HG02970 (cell line): ENCODE results near the gene FMN1.

Source experiments
- ATAC-seq: cut with Tn5 transposase; IDR thresholded peaks from one replicate; pipeline ENCODE4 v1.9.1; 2021; ENCODE audit warnings: mild to moderate bottlenecking, moderate library complexity, moderate number of reproducible peaks; ENCODE audit not compliant: unreplicated experiment, low FRiP score

Gene FMN1

DNA sequence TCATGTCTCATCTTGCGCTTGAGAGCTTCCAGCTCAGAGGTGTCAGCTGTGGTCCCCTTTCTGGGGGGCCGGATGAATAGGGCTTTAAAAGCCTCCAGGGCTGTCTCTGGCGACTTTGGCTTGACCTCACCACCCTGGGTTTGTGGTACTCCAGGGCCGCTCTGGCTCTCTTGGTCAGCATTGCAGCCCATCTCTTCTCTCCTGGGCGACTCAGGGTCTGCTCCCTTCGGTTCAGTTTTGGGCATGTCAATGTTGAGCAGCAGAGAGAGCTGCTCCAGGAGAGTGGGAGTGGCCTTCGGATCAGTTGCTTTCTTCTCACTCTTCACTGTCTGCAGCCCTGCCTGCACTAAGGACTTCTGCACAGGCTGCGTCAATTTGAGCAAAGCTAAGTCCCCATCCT, 127.9 kb downstream of the FMN1 start:
- no peak for ATAC-seq

GRCh38 chr15:33064878-33065277, 129.6 kb downstream of the FMN1 start:
- no peak for ATAC-seq

- ATAC-seq: no peak
Measured at GRCh38 chr15:33059184-33059583, 135.3 kb downstream of the FMN1 start.

- ATAC-seq: no peak
Measured at GRCh38 chr15:33057845-33058244, 136.7 kb downstream of the FMN1 start.

GRCh38 chr15:33055962-33056361, 138.6 kb downstream of the FMN1 start:
- ATAC-seq: no peak

GRCh38 chr15:33051528-33051927, 143.0 kb downstream of the FMN1 start:
- ATAC-seq: no peak

GRCh38 chr15:33048255-33048654, 146.3 kb downstream of the FMN1 start:
- no peak for ATAC-seq

GRCh38 chr15:33047077-33047476, 147.4 kb downstream of the FMN1 start:
- ATAC-seq: no peak

DNA sequence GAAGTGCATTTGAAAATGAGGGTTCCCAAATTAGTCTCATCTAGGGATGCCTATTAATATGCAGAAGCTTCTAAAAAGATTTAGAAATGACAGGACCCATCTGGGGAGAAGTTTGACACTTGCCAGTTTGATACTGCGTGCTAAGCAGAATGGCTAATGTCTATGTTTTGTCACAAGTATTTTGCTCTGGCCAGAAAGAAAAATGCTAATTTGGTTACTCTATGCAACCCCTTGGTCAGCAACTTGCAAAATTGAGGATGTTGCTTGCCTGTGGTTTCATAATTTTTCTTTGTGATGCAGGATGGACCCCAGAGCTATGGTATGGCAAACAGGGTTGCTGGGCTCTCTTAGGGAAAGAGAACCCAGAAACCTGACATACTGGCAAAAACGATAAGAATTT, 148.2 kb downstream of the FMN1 start:
- no peak for ATAC-seq

GRCh38 chr15:33045066-33045810, 149.3 kb downstream of the FMN1 start:
- ATAC-seq: no peak

GRCh38 chr15:33044598-33044997, 149.9 kb downstream of the FMN1 start:
- no peak for ATAC-seq

GRCh38 chr15:33043636-33044035, 150.9 kb downstream of the FMN1 start:
- no peak for ATAC-seq

- no peak for ATAC-seq
Measured at GRCh38 chr15:33040496-33040895, 154.0 kb downstream of the FMN1 start.

DNA sequence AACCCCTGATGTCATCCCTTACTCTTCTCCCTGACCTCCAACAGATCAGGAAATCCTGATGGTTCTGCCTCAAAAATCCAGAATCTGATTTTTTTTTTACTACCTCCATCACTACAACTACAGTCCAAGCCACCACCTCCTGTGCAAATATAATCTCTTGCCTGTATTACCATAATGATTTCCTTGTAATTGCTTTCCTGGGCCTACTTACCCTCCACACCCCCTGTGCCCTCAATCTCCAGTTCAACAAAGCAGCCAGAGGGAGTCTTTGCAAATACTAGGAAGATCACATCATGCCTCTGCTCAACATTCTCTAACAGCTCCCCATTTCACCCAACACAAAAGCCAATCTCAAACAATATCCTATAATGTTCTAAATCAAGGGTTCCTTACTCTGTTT, 159.9 kb downstream of the FMN1 start:
- no peak for ATAC-seq

- no peak for ATAC-seq
Measured at GRCh38 chr15:33032053-33032452, 162.5 kb downstream of the FMN1 start.

DNA sequence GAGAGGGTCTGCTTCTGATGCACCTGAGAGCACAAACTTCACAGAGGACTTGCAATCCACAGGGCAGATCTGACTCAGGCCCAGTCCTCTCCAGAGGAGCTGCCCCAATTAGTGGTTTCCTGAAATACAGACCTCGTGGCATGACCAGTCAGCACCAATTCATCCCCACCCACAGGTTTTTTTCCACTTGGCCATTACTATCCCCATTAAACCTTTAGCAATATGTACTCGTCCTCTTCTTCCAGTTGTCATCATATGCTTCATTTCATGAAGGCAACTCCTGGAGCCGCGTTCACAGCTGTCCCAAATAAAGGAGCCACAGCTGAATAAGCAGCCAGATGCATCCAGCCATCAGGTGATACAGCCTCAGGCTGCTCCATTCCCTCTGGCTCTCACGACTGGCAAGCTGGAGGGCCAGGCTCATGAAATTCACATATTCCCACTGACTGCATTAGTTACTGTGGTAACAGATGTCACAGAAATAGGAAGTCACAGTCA, 163.1 kb downstream of the FMN1 start:
- ATAC-seq: no peak

DNA sequence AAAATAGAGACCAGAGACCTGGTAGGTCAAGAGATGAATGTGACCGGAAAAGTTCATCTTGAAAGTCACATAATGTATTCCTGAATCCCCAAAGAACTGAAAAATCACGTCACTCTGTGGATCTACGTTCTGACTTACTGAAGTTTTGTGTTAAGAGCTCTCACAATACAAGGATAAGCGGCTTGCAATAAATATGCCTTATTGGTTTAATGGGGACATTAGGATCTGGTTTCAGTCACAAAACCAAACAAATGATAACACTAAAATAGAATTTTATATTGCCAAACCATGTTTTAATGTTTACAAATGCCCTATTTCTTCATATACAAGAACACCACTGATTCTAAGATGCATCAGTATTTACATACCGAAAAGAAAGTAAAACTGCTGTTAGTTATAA, 164.2 kb downstream of the FMN1 start:
- ATAC-seq: no peak

GRCh38 chr15:33029109-33029652, 165.3 kb downstream of the FMN1 start:
- no peak for ATAC-seq

DNA sequence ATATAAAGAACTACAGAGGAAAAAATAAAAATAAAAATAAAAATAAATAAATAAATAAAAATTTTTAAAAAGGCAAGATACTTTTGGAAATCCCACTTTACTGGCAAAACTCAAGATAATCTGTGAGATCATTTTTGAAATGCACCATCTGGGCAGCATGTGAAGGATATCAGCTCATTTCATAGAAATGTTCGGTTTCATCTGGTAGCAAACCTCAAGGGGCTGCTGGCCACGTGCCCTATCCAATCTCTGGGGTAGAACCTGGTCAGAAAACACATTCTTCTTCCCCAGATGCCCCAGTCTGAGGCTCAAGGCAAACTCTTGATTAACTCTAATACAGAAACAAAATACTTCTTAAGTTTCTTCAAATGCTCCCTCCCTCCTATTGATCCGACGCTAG, 166.0 kb downstream of the FMN1 start:
- no peak for ATAC-seq

GRCh38 chr15:33027306-33028035, 167.0 kb downstream of the FMN1 start:
- ATAC-seq: no peak

GRCh38 chr15:33026614-33027013, 167.9 kb downstream of the FMN1 start:
- no peak for ATAC-seq

DNA sequence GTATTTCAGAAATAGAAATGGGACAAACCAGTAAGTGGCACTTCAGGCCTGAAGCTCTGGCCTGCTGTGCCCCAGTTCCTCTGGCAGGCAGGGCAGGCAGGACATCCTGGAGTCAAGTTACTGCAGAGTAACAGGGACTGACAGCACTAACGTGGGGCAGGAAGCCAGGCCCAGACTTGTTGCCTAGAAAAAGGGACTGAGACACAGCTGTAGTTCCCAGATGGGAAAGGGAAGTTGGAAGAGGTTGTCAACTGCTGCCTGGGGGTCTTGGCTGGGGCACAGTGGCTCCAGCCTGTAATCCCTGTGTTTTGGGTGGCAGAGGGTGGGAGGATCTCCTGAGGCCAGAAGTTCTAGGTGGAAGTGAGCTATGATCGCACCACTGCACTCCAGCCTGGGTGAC, 171.9 kb downstream of the FMN1 start:
- no peak for ATAC-seq
